Adrenal gland (tissue), 19 donors: ENCODE measurements around the gene NEURL4. TPM values are rescaled to one million over a fixed set of nuclear protein-coding genes. Genes with fewer than 3 reads are reported as not detected.
A peak's percentile ranks its signal among the peaks of the same experiment; 100 is the strongest.
"Not testable (repeated sequence)": the region's sequence is repeated elsewhere in the genome, so short reads cannot be mapped to it uniquely, and the experiment has no call there.

Experiments used
- DNase-seq, 7 donors: peaks; one replicate each; pipeline ENCODE4 v3.0.0-alpha.2; 2019 to 2020
- H3K27ac ChIP-seq, 5 donors: fragments of 200-600 bp; sonication (generic) in 4 of 5; 1 replicate in 3 of 5; 2 replicates in 2 of 5; pipeline versions ENCODE4 v1.5.1 to v1.8.0; 2016 to 2020; ENCODE audit warnings: mild to moderate bottlenecking in 1 of 5
- H3K27me3 ChIP-seq: fragments of 200-600 bp; 2 replicates; pipeline ENCODE4 v1.8.0; 2021
- H3K36me3 ChIP-seq, 2 donors: fragments of 200-600 bp; replicated peaks in 1 of 2; 1 replicate in 1 of 2; 2 replicates in 1 of 2; pipeline versions ENCODE4 v1.5.1 to v1.8.0; 2018 to 2022
- H3K4me1 ChIP-seq, 2 donors: fragments of 200-600 bp; replicated peaks in 1 of 2; 1 replicate in 1 of 2; 2 replicates in 1 of 2; pipeline versions ENCODE4 v1.5.1 to v1.8.0; 2018 to 2021
- H3K4me3 ChIP-seq, 4 donors: fragments of 200-600 bp; sonication (generic) in 3 of 4; one replicate each; pipeline ENCODE4 v1.5.1; 2016 to 2018
- H3K9me3 ChIP-seq, 3 donors: fragments of 200-600 bp; sonication (generic) in 1 of 3; replicated peaks in 1 of 3; 1 replicate in 2 of 3; 2 replicates in 1 of 3; pipeline versions ENCODE4 v1.5.1 to v1.8.0; 2016 to 2021
- CTCF ChIP-seq, 6 experiments: fragments of 450-650 bp in 4 of 6; fragments of 200-600 bp in 2 of 6; sonication (generic) in 1 of 6; IDR thresholded peaks; 1 replicate in 5 of 6; 2 replicates in 1 of 6; pipeline versions ENCODE4 v1.5.1 to v1.8.0; 2016 to 2021; ENCODE audit warnings: antibody characterized with exemption in 6 of 6, mild to moderate bottlenecking in 2 of 6, moderate library complexity in 1 of 6
- POLR2A ChIP-seq, 2 donors: fragments of 450-650 bp; IDR thresholded peaks; one replicate each; pipeline ENCODE4 v1.6.1; 2017; ENCODE audit warnings: antibody characterized with exemption in 2 of 2, mild to moderate bottlenecking in 2 of 2, moderate library complexity in 1 of 2
- WGBS, 4 donors: extraction: QIAGEN DNeasy Blood & Tissue Kit in 2 of 4; methylation state at CpG; one replicate each; pipeline versions ENCODE4 v1.1.5 to v1.1.7; 2013 to 2017; 5-methylcytosine and 5-hydroxymethylcytosine counted together
- intact Hi-C, 2 donors: fragments of 100-400 bp; cut with DNase I; formaldehyde crosslinking; loops; one replicate each; pipeline versions ENCODE4 v1.14.1 to v1.15.0; 2022 to 2023
- long read RNA-seq, 10 donors: library from polyadenylated mRNA in 3 of 10; unstranded in 2 of 10; stranded (forward) in 1 of 10; transcript quantifications; one replicate each; pipeline ENCODE4 v2.0.0 and lab custom pipeline, GENCODE V29; 2021 to 2026
- polyA plus RNA-seq, 3 donors: library from polyadenylated mRNA; stranded (reverse); fragments of 200-250 nt in 2 of 3; fragments of 350-450 nt in 1 of 3; fragmentation: Illumina TruSeq in 1 of 3; extraction: RNeasy Lipid Tissue Mini Kit (QIAGEN cat#74804) in 1 of 3; gene quantifications; one replicate each; pipeline ENCODE4 v1.2.3, GENCODE V29; 2013 to 2014
- total RNA-seq, 9 donors: library from RNA; depleted of rRNA in 4 of 9; stranded (reverse); fragments of >200 nt in 4 of 9; fragments of 120-200 nt in 1 of 9; fragmentation: NEBNext Ultra II Directional in 1 of 9; extraction: Animal tissue kit (Norgen Biotek cat#: 25700) in 1 of 9; gene quantifications; one replicate each; pipeline versions ENCODE4 v1.1.0 to v1.2.4, GENCODE V29; 2013 to 2023
- donor health status: healthy with polysubstance abuse.
- donor health status: Bipolar disorder and iron deficiency.
- donor health status: DM: yes; HTN: yes; CAD: no.
- donor health status: DM: no; HTN: no; CAD: no.
- donor health status: DM: no; HTN: no; CAD: no.
- donor health status: DM: yes; HTN: yes; CAD: no.

The NEURL4 gene
- total RNA-seq = 10 to 100 TPM; 10.4 to 46.9 (median 25.0) TPM
- polyA plus RNA-seq = 100 to 1,000 TPM in 1 of 3 donors, 10 to 100 TPM in 1, 1 to 10 TPM in 1; 8.7 to 111 (median 45.5) TPM
- long read RNA-seq, donor 1 = 0 reads
- long read RNA-seq, donor 2, partial matches to known transcripts = 0 of 1 reads
- long read RNA-seq, donor 2, other reads (novel, unspliced or antisense) = 0 of 1 reads
- long read RNA-seq, donor 3, partial matches to known transcripts = 0 of 1 reads
- long read RNA-seq, donor 3, other reads (novel, unspliced or antisense) = 0 of 1 reads
- long read RNA-seq, donor 4, partial matches to known transcripts = 1 of 1 reads
- long read RNA-seq, donor 4, other reads (novel, unspliced or antisense) = 0 of 1 reads
- long read RNA-seq, donor 5, full-length matches to known transcripts = 5 of 25 reads
- long read RNA-seq, donor 5, partial matches to known transcripts = 7 of 25 reads
- long read RNA-seq, donor 5, other reads (novel, unspliced or antisense) = 13 of 25 reads
- long read RNA-seq, donor 6, partial matches to known transcripts = 0 of 2 reads
- long read RNA-seq, donor 6, other reads (novel, unspliced or antisense) = 2 of 2 reads
- long read RNA-seq, donor 7, partial matches to known transcripts = 0 of 1 reads
- long read RNA-seq, donor 7, other reads (novel, unspliced or antisense) = 0 of 1 reads
- long read RNA-seq, donor 8 = 0 reads
- long read RNA-seq, donor 9, partial matches to known transcripts = 0 of 1 reads
- long read RNA-seq, donor 9, other reads (novel, unspliced or antisense) = 0 of 1 reads
- long read RNA-seq, donor 10 = 0 reads

- peaks cover 0 to 21% of the 10 kb centered on the region in 2 donors for H3K36me3 ChIP-seq
- H3K27me3 ChIP-seq = no peaks in the 10 kb centered on the region
- peak within 1 kb of the TSS; percentile 76 to 94 (median 80) for H3K27ac ChIP-seq
- H3K4me3 ChIP-seq = peak within 1 kb of the TSS; percentile 43 to 88 (median 64)
- intact Hi-C loops = no loop called here
- TF ChIP-seq CTCF (IDR thresholded peaks at IDR 0.05) (no peak), POLR2A (IDR thresholded peaks at IDR 0.05) (no peak)
- peak in 1 of 7 donors; percentile 51 for DNase-seq
- 0 to 1% (median 0%) methylated on average over 16 to 50 of the region's 50 CpGs for WGBS, 4 donors
- peaks cover 4 to 17% of the 10 kb centered on the region in 2 donors for H3K4me1 ChIP-seq
- no peaks in the 10 kb centered on the region for H3K9me3 ChIP-seq
These were observed at the start of gene NEURL4 for GRCh38 chr17:7328840-7329373. NEURL4 (minus strand) TSS chr17:7329335; CDS start chr17:7329312, 23 bp downstream.

- Histone ChIP-seq H3K9me3 (no peaks in the 10 kb centered on the region), H3K36me3 (no peaks in the 10 kb centered on the region), H3K27ac (no peak overlapping the region), H3K4me3 (no peak overlapping the region), H3K27me3 (no peaks in the 10 kb centered on the region), H3K4me1 (no peaks in the 10 kb centered on the region)
- TF ChIP-seq POLR2A (IDR thresholded peaks at IDR 0.05) = no peak
- no peak for TF ChIP-seq CTCF (IDR thresholded peaks at IDR 0.05)
- WGBS, 4 donors = 78 to 89% (median 84%) methylated on average over 2 of the region's 2 CpGs
- DNase-seq = no peak
- intact Hi-C loops = no loop called here
These were observed 45.2 kb upstream of the NEURL4 start for GRCh38 chr17:7374353-7374752.

- TF ChIP-seq POLR2A (IDR thresholded peaks at IDR 0.05) = no peak
- no peak for TF ChIP-seq CTCF (IDR thresholded peaks at IDR 0.05)
- WGBS, 4 donors = 78 to 90% (median 82%) methylated on average over 4 of the region's 4 CpGs
- Histone ChIP-seq H3K9me3 (no peaks in the 10 kb centered on the region), H3K4me1 (no peaks in the 10 kb centered on the region), H3K27ac (no peak overlapping the region), H3K27me3 (no peaks in the 10 kb centered on the region), H3K4me3 (no peak overlapping the region), H3K36me3 (no peaks in the 10 kb centered on the region)
- intact Hi-C loops = no loop called here
- DNase-seq = no peak
These were observed 41.7 kb upstream of the NEURL4 start for GRCh38 chr17:7370853-7371252.

GRCh38 chr17:7369825-7370224, 40.7 kb upstream of the NEURL4 start:
- 75 to 83% (median 79%) methylated on average over 5 of the region's 5 CpGs for WGBS, 4 donors
- H3K27me3 ChIP-seq = no peaks in the 10 kb centered on the region
- no peak overlapping the region for H3K27ac ChIP-seq
- TF ChIP-seq CTCF (IDR thresholded peaks at IDR 0.05) = no peak
- TF ChIP-seq POLR2A (IDR thresholded peaks at IDR 0.05) = no peak
- H3K36me3 ChIP-seq = no peaks in the 10 kb centered on the region
- H3K4me1 ChIP-seq = no peaks in the 10 kb centered on the region
- no peak overlapping the region for H3K4me3 ChIP-seq
- intact Hi-C loops = no loop called here
- no peak for DNase-seq
- no peaks in the 10 kb centered on the region for H3K9me3 ChIP-seq

GRCh38 chr17:7368599-7368994, 39.5 kb upstream of the NEURL4 start:
- H3K27me3 ChIP-seq, H3K27ac ChIP-seq, H3K9me3 ChIP-seq, H3K4me3 ChIP-seq, H3K4me1 ChIP-seq, H3K36me3 ChIP-seq, DNase-seq, intact Hi-C loops: not testable (repeated sequence)
- WGBS, 4 donors = 72 to 83% (median 81%) methylated on average over 5 of the region's 5 CpGs
